Hematopoietic multipotent progenitor cell (in vitro differentiated cells): ENCODE results near the gene SSTR3. TPM values are rescaled to one million over a fixed set of nuclear protein-coding genes. Genes with fewer than 3 reads are reported as not detected.
A peak's percentile ranks its signal among the peaks of the same experiment; 100 is the strongest.

Experiments
- DNase-seq, 3 donors: peaks; one replicate each; pipeline ENCODE4 v3.0.0-alpha.2; 2011 to 2015; ENCODE audit warnings: low read depth in 2 of 3, low spot score in 2 of 3
- total RNA-seq: library from RNA; depleted of rRNA; stranded (reverse); fragments of >200 nt; gene quantifications from one replicate; pipeline ENCODE4 v1.2.3, GENCODE V29; 2012

SSTR3 gene
- total RNA-seq, 1 donor: under 0.01 TPM

DNA sequence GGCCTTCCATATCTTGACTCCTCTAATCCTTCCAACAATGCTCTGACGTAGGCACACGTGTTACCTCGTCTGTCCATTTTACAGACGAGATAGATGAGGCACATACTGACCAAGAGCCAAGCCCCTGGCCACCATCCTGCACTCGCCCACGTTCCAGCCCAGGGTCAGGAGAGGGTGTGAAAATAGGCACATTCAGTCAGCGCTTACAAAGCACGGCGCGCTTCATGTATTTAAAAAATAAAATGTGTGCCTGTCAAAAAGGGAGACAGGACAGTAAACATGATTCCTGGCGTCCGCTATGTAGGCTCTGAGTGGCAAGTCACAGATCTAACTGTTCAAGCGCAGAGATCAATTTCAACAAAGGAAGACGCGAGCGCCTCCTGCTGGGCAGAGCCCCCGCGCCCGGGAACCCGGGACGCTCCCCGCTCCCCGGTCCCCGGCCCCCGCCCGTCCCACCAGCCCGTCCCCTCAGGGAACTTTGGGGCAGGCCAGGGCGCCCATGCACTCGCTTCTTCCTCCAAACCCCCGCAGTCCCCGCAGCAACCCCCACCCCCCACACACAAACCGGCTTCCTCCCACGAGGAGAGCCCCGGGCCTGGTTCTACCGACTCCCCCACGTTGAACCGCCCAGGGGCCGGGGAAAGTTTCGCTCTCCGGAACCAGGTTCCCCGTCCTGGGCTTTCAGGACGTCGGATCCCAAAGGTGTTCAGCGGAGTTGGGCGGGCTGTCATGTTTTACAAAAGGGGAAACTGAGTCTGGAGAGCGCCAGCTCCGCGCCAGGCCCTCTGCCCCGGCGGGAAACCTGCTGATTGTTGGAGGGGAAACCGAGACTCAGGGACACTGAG, 13.8 kb downstream of the SSTR3 start:
- peak; percentile 78 to 81 (median 79) for DNase-seq

DNA sequence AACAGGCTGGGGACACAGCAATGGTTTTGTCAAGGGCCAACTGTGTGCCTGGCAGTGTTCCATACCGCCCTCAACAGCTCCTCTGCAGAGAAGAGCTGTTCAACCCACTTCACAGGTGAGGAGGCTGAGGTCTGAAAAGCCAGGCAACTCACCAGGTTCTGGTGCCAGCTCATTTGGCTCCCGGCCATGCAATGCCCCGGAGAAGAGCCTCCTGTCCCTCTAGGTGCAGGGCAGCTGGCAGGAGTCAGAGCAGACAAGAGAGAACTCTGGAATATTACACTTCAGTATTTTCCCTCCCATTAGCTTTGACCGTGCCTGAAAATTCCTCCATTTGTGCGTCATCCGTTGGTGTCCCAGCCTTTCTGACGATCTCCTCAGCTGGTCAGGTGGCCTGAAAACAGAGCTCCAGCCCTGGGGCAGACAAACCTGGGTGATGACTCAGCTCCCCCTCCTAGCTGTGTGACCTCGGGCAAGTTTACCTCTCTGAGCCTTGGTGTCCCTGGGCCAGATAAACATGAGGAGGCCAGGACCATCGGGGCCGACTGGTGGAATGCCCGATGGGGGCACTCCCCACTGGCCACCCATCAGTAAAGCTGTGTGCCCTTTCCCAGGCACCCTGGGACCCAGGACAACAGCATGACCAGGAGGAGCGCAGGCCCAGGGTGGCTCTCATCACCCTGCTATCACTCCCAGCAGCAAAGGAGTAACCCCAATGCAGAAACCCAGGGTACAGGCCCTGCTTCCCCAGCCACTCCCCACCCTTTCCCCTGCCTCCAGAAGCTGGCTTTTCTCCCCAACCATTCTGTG, 14.6 kb downstream of the SSTR3 start:
- no peak for DNase-seq

DNA sequence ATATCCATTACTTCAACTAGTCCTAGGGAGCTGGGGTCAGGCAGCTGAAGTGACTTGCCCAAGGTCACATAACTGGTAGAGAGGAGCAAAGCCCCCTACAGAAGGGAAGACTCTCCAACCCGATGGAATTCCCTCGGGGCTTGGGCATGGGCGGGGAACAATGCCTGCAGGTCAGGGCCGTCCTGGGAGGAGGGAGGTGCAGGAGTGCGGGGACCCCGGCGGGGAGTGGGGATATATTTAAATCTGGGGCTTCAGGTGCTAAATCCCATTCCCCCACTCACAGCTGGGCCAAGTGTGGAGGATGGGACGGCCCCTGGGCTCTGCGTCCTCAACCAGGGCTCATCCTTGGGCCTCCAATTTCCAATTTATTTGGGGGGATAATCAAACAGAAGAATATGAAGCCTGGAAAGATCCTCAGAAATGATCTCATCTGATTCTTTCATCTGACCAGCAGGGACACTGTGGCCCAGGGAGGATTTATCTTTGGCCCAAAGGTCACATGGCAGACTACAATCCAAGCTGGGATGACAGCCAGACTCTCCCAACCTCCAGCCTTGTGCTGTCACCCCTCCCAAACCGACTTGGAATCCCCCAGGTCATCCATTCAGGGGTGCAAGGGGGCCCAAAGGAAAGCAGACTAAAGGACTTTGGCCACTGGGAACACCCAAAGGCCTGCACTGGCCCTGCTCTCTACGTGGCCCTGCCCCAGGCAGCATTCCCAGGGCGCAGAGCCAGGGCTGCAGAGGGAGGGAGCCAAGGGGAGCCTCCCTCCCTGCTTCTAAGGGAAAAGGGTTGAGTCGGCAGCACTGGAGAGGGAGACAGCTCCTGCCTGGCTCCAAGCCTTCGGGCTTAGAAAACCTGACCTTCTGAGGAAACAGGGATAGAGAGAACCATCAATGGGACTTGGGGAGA, 15.5 kb downstream of the SSTR3 start:
- DNase-seq: no peak

DNA sequence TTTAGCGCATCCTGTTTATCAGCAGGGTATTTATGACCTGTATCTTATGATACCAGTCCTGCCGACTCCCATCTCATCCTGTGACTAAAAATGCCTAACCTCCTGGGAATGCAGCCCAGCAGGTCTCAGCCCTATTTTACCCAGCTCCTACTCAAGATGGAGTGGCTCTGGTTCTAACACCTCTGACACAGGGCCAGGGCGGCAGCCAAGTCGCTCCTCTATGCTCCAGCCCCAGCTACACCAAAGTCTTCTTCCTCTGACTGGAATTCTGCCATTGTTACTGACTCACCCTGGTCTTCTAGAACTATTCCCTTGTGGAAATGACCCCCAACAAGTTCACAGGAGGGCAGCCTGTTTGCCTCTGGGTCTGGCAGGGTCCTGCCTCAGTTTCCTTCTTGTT, 16.4 kb downstream of the SSTR3 start:
- DNase-seq: no peak

DNA sequence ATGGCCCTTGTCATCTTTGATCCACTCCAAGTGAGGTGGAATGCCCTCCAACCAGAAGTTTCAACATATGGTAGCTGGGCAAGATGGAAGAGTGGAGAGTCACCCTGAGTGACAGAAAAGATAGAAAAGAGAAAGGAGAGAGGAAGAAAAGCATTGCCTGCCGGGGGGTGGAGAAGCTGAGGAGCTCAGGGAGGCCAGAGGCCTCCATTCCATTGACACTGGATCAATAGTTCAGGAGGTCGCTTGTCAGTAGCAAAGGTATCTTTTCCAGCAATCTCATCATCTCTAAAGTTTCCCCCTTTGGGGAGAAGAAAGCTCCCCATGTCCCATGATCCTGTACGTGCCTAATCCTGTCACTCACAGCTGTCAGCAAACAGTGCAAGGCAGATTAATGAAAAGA, 17.5 kb downstream of the SSTR3 start:
- no peak for DNase-seq

DNA sequence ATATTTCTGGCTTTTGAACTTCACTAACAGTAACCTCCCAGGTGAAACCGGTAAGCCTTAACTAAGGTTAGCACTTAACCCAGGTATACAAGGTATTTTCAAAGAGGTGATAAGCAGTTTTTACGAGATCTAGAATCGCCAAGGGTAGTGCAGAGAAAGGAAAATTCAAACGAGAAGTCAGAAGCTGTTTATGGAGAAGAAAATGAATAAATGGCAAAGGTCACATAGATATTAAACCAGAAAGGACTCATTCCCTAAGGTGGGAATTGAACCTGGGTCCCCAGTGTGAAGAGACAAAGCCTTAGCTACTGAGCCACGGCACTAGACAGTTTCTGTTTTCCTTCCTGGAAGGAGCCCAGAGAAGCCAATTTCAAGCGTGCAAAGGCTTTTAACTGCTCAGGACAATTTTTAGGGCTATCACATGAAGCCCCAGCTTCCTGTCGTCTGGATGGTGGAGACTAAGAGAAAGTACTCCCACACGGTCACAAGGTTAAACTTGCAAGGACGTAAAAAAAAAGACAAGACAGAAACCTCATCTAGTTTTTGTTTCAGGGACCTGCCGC, 18.6 kb downstream of the SSTR3 start:
- DNase-seq: peak in 1 of 3 donors; percentile 32

DNA sequence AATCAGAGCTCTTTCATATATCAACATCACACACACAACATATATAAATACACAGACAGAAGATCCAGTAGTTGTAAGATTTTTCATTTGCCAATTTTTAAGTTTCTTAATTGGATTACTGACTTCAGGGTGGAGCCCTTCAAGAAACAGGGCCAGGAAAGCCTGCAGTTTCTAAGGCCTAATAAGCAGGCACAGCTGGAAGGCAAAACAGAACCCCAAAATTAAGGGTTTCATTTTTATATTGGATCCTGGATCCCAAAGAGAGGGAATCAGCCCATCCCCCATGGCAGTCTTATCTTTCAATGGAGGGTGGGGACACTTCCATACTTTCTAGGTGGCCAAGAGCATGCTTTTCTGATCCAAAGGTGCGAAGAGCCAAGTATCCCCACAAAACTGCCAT, 19.5 kb downstream of the SSTR3 start:
- DNase-seq: no peak

DNA sequence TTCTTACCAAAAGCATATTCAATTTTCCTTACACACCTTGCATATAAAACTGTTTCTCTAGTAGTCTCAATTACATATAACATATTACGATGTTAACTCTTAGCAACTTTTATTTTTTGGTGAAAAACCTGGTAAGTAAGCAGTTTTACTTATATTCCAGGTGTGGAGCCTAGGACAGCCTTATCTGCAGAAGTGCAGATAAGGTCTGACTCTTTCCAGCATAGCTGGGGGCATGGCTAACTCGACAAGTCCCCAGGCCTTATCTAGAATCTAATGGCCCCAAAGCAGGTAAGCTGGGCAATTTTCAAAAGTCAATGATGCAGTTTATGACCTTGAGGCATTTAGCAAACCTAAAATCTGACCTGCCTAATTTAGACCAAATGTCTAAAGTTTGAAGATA, 20.1 kb downstream of the SSTR3 start:
- no peak for DNase-seq

DNA sequence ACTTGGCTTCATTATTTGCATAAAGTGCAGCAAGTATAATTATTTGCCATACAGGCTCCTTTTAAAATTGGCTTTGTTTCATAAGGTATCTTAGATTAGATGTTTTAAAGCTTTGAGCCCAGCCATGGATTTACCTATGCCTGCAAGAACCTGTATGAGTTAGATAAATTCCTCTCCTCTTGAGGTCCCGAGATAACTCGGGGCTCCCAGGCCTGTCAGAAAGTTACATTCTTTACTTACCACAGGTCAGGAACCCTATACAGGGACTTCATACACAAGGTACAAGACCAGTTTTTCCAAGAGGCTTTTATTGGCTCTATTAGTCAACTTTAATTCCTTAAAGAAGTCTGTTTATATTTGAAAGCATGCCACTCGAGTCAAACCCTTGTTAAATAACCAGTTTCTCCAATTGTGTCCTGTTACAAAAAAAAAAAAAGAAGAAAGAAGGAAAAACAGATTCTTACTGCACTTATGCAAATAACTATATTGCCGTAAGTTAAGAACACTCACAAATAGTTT, 22.0 kb downstream of the SSTR3 start:
- no peak for DNase-seq

DNA sequence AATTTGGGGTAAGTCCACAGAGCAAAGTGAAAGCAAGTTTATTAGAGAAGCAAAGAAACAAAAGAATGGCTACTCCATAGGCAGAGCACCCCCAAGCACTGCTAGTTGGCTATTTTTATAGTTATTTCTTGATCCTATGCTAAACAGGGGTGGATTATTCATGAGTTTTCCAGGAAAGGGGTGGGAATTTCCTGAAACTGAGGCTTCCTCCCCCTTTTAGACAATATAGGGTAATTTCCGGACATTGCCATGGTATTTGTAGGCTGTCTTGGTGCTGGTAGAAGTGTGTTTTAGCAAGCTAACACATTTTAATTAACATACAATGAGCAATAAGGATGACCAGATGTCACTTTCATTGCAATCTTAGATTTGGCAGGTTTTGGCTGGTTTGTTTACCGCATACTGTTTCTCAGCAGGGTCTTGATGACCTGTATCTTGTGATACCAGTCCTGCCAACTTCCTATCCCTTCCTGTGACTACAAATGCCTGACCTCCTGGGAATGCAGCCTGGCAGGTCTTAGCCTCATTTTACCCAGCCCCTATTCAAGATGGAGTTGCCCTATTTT, 23.3 kb downstream of the SSTR3 start:
- no peak for DNase-seq

DNA sequence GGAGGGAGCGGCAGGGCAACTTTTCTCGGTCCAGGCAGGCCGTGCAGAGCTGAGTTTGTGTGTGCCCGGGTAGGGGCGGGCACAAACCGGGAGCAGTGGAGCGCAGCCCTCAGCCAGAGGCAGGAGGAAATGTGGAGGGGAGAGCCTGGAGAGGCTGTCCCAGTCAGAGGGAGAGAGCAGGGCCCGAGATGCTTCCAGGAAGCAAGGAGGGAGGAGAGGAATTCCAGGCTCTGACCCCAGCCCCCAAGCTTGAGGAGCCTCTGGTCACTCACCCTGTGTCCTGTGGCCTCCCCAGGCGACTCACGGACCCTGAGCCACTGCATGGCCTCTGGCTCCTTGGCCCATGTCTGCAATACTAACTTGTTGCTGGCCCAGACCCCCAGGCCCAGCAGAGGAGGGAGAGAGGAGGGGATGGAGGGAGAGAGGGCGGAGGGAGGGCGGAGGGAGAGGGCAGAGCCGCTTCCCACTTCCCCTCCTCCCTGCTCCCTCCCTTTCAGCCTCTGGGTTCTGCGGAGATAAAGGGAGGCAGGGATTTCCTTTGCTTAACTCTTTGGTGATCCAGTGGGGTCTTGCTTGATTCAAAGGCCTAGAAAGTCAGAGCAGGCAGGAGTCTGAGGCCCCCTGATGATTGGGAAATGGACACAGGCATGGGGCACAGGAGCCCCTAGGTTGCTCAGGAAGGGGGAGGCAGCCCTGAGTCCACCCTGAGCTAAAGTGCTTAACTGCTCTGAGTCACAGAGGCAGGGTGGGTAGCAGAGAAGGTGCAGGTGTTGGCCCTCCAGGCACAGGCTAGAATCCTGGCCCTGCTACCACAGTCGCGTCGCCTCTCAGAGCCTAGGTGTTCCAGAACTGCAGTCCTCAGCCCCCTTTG, 24.2 kb downstream of the SSTR3 start, which contains the start of gene C1QTNF6:
Gene C1QTNF6, minus strand, starts transcription at position 357 of the 871 bp plus-strand sequence. Its CDS starts 34 bp downstream, at position 323.
- DNase-seq: no peak

DNA sequence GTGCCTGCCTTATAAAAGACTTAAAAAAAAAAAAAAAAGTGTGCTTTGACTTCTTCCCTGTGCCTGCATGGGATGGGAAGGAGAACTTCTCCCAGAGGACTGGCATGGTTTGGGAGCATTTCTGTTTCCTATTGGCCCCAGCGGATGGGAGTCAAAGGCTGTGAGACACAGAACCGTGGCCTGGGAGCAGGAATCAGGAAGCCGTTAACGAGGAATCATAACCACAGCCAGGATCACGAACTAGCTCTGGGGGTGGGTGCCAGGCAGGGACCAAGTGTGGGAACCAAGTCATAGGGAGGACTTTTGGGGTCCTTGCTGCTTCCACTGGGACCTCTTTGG, 24.8 kb downstream of the SSTR3 start:
- no peak for DNase-seq

DNA sequence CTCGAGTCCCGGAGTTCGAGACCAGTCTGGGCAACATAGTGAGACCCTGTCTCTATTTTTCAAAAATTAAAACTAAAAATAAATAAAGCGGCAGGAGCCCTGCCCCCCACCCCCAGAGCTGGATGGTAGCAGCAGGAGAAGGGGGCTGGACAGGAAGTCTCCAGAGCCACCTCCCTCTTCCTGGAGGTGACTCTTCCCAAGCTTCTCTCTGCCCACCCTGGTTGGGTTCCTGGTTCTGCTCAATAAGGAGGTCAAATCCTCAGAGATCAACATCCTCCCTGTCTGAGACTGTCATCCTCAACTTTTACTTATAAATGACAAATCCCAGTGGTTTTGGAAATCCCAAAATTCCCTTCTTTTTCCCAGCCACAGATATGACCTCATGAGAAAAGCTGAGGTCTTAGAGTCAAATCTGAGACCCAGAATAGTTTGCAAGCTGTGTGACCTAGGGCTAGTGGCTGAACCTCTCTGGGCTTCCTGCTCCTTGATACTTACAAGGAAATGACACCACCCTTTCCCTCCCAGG, 25.2 kb downstream of the SSTR3 start:
- DNase-seq: no peak

DNA sequence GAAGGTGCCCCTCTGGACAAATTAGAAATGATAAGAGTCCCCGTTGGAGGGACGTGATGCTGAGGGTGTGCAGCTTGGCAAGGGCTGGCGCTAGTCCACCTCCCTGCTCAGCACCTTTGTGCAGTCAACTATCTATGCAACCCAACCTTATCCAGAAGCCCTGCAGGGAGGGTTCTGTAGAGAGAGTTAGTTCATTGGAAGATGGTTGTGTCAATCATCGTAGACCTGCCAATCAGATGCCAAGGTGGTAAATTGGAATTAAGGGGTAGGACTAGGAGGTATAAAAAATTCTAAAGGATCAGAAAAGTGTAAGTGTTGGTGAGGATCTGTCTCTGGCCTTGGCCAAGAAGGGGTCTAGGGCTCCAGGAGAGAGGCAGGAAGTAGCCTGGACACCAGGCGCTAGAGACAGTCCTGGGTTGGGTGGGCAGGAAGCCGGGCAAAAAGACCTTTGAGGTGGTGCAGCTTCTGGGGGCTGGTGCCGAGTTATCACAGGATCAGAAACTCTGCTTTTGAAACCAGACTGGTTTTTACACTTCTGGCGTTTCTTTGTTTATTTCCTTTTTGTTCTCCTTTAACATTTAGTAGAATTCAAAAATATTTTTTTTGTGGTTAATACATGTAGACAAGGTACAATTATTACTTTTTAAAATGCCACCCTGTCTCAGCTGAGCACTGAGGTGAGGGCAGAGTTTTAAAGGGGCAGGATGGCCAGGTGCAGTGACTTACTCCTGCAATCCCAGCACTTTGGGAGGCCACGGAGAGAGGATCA, 25.9 kb downstream of the SSTR3 start:
- DNase-seq: peak; percentile 55 to 91 (median 84)

DNA sequence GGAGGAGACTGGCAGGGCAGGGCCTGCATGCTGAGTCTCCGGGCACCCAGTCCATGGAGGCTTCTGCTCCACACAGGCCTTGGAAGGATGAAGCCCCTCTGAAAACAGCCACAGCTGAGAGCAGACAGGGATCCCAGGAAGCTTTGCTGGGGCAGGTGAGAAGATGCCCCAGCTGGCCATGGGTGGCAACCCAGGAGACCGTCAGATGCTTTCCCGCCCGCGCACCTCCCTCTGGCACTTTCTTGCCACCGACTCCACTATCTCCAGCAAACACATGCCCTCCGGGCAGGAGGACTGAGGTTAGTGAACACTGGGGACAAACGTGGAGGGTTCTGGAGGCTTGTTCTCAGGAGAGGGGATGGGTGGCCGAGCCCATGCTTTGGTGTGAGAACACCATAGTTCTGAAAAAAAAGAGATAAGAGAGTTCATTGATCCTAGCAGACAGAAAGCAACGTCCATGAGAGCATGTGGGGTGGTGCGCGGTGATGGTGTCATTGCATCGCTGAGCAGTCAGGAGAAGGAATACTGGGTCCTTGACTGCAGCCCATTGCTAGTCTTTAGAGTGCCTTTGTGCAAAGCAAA, 26.5 kb downstream of the SSTR3 start:
- DNase-seq: no peak

DNA sequence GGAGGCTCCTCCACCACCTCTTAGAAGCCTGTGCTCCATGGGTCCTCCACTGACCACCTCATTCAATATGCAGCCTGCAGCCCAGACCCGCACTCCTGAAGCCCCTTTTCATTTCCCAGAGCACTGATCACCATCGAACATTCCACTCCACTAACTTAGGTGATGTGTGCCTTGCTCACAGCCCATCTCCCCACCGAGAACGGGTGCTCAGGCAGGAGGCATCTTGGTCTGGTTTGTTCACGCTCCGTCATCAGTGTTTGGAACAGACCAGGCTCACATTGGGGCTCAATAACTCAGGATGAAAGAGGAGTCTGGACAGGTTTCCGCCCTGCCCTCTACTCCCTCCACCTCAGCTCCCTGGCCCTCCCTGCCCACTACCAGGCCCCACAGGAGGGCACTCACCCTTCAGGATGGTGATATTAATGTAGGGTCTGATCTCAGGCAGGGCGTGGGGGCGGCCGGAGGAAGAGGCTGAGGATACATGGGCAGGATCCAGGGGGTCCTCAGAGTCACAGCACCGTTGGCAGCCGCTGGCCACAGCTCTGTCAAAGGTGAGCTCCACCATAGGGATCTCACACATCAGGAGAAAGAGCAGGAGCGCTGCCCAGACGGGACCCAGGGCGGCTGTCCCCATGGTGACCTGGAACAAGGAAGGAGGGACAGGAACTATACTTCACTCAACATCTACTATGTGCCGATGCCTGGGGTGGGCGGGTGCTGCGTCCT, 27.3 kb downstream of the SSTR3 start:
- DNase-seq: no peak

DNA sequence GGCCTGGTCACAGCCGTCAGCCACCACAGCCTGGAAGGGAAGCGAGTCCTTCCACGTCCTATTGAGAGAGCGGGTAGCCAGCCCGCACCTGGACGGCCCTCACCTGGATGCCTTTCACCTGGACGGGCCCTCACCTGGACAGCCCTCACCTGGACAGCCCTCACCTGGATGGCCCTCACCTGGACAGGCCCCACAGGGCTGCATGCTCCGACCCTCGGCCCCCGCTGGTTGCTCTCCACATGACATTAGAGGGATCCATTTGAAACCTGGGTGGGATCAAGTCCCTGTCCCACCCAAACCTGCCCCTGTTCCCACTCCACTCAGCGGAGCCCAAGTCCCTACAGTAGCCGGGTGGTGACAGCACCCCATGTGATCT, 27.9 kb downstream of the SSTR3 start:
- DNase-seq: no peak
